K562 (cell line): Measurements from ENCODE around the gene ST3GAL3. TPM values are rescaled to one million over a fixed set of nuclear protein-coding genes. Genes with fewer than 3 reads are reported as not detected.

Source experiments
- CAMTA2 ChIP-seq: fragments of 250-450 bp; sonication (Bioruptor Pico); conservative IDR thresholded peaks from 2 replicates; pipeline ENCODE4 v1.5.1; 2022
- CEBPZ ChIP-seq: fragments of 150-350 bp; IDR thresholded peaks from 2 replicates; pipeline ENCODE4 v1.6.1; 2014; ENCODE audit warnings: low read depth, mild to moderate bottlenecking, low read length, borderline replicate concordance
- E2F8 ChIP-seq: fragments of 450-650 bp; IDR thresholded peaks from 2 replicates; pipeline ENCODE4 v1.7.1; 2018; ENCODE audit warnings: mild to moderate bottlenecking, low read depth; ENCODE audit not compliant: partially characterized antibody
- EHMT2 ChIP-seq: fragments of 450-650 bp; IDR thresholded peaks from 2 replicates; pipeline ENCODE4 v1.6.1; 2018; ENCODE audit warnings: antibody characterized with exemption
- GTF2F1 ChIP-seq: IDR thresholded peaks from 2 replicates; pipeline ENCODE4 v1.6.1; 2011; ENCODE audit warnings: low read depth, low read length, improper control_type of control experiment
- HCFC1 ChIP-seq: IDR thresholded peaks from 2 replicates; pipeline ENCODE4 v1.6.1; 2012; ENCODE audit warnings: low read depth, low read length, improper control_type of control experiment
- HDAC8 ChIP-seq: fragments of 450-650 bp; IDR thresholded peaks from 2 replicates; pipeline ENCODE4 v1.6.1; 2016; ENCODE audit warnings: mild to moderate bottlenecking, missing genetic modification characterization, moderate library complexity, missing compliant biosample characterization
- JUN ChIP-seq, 2 experiments: sonication (generic) in 1 of 2; formaldehyde crosslinking in 1 of 2; IDR thresholded peaks; 2 replicates each; pipeline versions ENCODE4 v1.6.1 to v1.8.0; 2012 to 2022; ENCODE audit warnings: borderline replicate concordance in 2 of 2, mild to moderate bottlenecking in 2 of 2, improper control_type of control experiment in 1 of 2, low read depth in 1 of 2, low read length in 1 of 2, missing genetic modification reagents in 1 of 2
- POLR2AphosphoS5 ChIP-seq: IDR thresholded peaks from 2 replicates; pipeline ENCODE4 v1.6.1; 2011; ENCODE audit warnings: mild to moderate bottlenecking, low read depth, low read length, moderate library complexity; ENCODE audit not compliant: control insufficient read depth, insufficient read depth
- RBM25 ChIP-seq: fragments of 200-400 bp; formaldehyde crosslinking; IDR thresholded peaks from 2 replicates; pipeline ENCODE4 v1.6.1; 2018; ENCODE audit warnings: low read length, low read depth, moderate library complexity; ENCODE audit not compliant: severe bottlenecking
- SMARCA5 ChIP-seq: fragments of 450-650 bp; IDR thresholded peaks from 2 replicates; pipeline ENCODE4 v1.6.1; 2016
- SP1 ChIP-seq: sonication (generic); formaldehyde crosslinking; IDR thresholded peaks from 2 replicates; pipeline ENCODE4 v1.8.1; 2022; ENCODE audit warnings: mild to moderate bottlenecking, missing genetic modification reagents
- SRF ChIP-seq, 2 experiments: fragments of 250-450, 450-650 bp in 1 of 2; sonication (Bioruptor Pico) in 1 of 2; sonication (generic) in 1 of 2; formaldehyde crosslinking; IDR thresholded peaks; 2 replicates each; pipeline versions ENCODE4 v1.5.0 to v1.5.1; 2020 to 2022; ENCODE audit warnings: mild to moderate bottlenecking in 1 of 2, missing genetic modification reagents in 1 of 2
- TBP ChIP-seq: optimal IDR thresholded peaks from 2 replicates; pipeline ENCODE3; 2011; ENCODE audit warnings: low read depth, low read length, improper control_type of control experiment
- ZBED1 ChIP-seq: IDR thresholded peaks from 2 replicates; pipeline ENCODE4 v1.6.1; 2014
- ZNF121 ChIP-seq: sonication (generic); formaldehyde crosslinking; conservative IDR thresholded peaks from 2 replicates; pipeline ENCODE4 v1.8.0; 2022; ENCODE audit warnings: missing genetic modification reagents
- ZNF146 ChIP-seq: IDR thresholded peaks from one replicate; pipeline ENCODE4 v1.6.1; 2018; ENCODE audit warnings: missing compliant biosample characterization; ENCODE audit not compliant: unreplicated experiment
- ZNF217 ChIP-seq: sonication (generic); formaldehyde crosslinking; IDR thresholded peaks from 2 replicates; pipeline ENCODE4 v1.8.0; 2022; ENCODE audit warnings: mild to moderate bottlenecking, missing genetic modification reagents
- ZNF3 ChIP-seq: fragments of 250-450 bp; sonication (Bioruptor Pico); IDR thresholded peaks from 2 replicates; pipeline ENCODE4 v1.5.0; 2021; ENCODE audit warnings: mild to moderate bottlenecking, moderate library complexity
- ZNF717 ChIP-seq: fragments of 250-450 bp; sonication (Bioruptor Pico); IDR thresholded peaks from 2 replicates; pipeline ENCODE4 v1.5.0; 2021
- polyA plus RNA-seq, 8 experiments: library from polyadenylated mRNA; depleted of rRNA in 4 of 8; stranded (reverse) in 5 of 8; unstranded in 3 of 8; fragments of >200 nt; fragmentation: Nextera tagmentation in 2 of 8; fragmentation: Illumina TruSeq in 1 of 8; extraction: Ambion mirVana in 2 of 8; extraction: Trizol in 1 of 8; gene quantifications; 2 replicates each; pipeline versions ENCODE4 v1.2.1 to v1.2.3, GENCODE V29; 2011 to 2014; ENCODE audit warnings: inconsistent platforms in 1 of 8, missing spikeins in 1 of 8
- total RNA-seq, 7 experiments: library from RNA; depleted of rRNA in 6 of 7; stranded (reverse); fragments of >200 nt in 6 of 7; fragmentation: Illumina TruSeq in 2 of 7; extraction: Trizol in 2 of 7; gene quantifications; 2 replicates each; pipeline versions ENCODE4 v1.2.1 to v1.2.3, GENCODE V29; 2011 to 2021; ENCODE audit warnings: low replicate concordance in 1 of 7
- TF ChIP-seq, protein P1 (sequence below): fragments of 250-450 bp; sonication (Bioruptor Pico); IDR thresholded peaks from 2 replicates; pipeline ENCODE4 v1.5.0; 2020; ENCODE audit warnings: mild to moderate bottlenecking

Gene ST3GAL3
- total and polyA plus RNA-seq, 9 of the 15 experiments (the other 6 are each of a cell fraction or from before 2014, with no cell fraction given), result 1.2 to 18.9 (median 11.0) TPM

DNA sequence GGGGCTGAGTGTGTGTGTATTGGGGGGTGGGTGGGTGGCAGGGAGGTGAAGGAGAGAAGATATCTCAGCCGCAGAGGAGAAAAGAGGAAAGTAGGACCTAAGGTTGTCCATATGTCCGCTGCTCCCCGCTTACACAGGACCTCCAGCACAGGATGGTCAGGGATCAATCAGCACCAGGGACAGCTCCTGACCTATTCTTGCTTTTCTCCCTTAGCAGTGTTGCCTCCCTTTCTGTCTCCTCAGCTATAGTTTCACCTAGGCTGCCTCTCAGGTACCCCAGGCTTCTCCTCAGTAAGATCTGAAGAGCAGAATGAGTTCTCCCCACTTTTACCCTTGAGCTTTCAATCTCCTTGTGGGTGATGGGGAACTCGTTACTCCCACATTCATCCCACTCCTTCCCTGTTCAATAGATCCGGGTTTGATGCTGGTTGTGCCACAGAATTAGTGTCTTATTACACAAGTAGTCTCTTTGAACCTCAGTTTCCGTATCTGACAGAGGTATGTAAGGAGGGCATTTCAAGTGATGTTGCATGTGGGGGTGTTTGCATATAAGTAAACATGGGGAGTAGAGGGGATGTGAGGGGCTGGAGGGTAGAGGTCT is 261.1 kb downstream of the ST3GAL3 start (continued):
- TF ChIP-seq RBM25 (no peak), SP1 (no peak), HDAC8 (no peak), ZNF217 (CRISPR knock-in tag) (no peak), GTF2F1 (no peak), CEBPZ (no peak), ZNF717 (CRISPR knock-in tag) (no peak), HCFC1 (0 out of 2 replicates have a peak, but pooled peaks have one; percentile 24), E2F8 (no peak), SRF (CRISPR knock-in tag; IDR thresholded peaks at IDR 0.05) (peak in 1 of 2 experiments; percentile 53; a peak in 1 of 4 replicates), TBP (no peak), EHMT2 (peak; percentile 99), POLR2AphosphoS5 (no peak), ZNF3 (no peak), ZBED1 (no peak), ZNF121 (CRISPR knock-in tag) (no peak), CAMTA2 (no peak), JUN (IDR thresholded peaks at IDR 0.05; ENCODE audit: borderline replicate concordance, low read depth, low read length) (no peak), JUN (CRISPR knock-in tag; IDR thresholded peaks at IDR 0.05; ENCODE audit: borderline replicate concordance) (no peak), ZNF146 (CRISPR knock-in tag) (no peak), SMARCA5 (no peak)
- TF ChIP-seq, protein P1, sequence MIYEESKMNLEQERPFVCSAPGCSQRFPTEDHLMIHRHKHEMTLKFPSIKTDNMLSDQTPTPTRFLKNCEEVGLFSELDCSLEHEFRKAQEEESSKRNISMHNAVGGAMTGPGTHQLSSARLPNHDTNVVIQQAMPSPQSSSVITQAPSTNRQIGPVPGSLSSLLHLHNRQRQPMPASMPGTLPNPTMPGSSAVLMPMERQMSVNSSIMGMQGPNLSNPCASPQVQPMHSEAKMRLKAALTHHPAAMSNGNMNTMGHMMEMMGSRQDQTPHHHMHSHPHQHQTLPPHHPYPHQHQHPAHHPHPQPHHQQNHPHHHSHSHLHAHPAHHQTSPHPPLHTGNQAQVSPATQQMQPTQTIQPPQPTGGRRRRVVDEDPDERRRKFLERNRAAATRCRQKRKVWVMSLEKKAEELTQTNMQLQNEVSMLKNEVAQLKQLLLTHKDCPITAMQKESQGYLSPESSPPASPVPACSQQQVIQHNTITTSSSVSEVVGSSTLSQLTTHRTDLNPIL (CRISPR knock-in tag), result no peak
